PC-9 (cell line): Measurements from ENCODE around the gene BCL11A. TPM values are rescaled to one million over a fixed set of nuclear protein-coding genes. Genes with fewer than 3 reads are reported as not detected.

Source experiments
- BruUV-seq: library from RNA; stranded (reverse); fragments of 400-500 nt; replicated peaks from 2 replicates; lab custom pipeline; 2021; lab: Mats Ljungman, UMichigan
- CTCF ChIA-PET: fragments of 300-600 bp; sonication (Branson Sonifier 250); formaldehyde crosslinking; loops from one replicate; lab custom pipeline; 2022; ENCODE audit warnings: antibody characterized with exemption; lab: Charles Lee
- POLR2A ChIA-PET: fragments of 300-600 bp; sonication (Branson Sonifier 250); formaldehyde crosslinking; loops from one replicate; lab custom pipeline; 2022; ENCODE audit warnings: antibody characterized with exemption; ENCODE audit not compliant: unreplicated experiment; lab: Charles Lee
- DNase-seq, 2 experiments: peaks; one replicate each; pipeline versions ENCODE4 v3.0.0 to v3.0.0-alpha.2; 2015 to 2022; ENCODE audit warnings: mixed read lengths in 1 of 2
- H2AFZ ChIP-seq: fragments of 200-600 bp; sonication (generic); 2 replicates; pipeline ENCODE4 v1.8.1; 2017; ENCODE audit warnings: antibody characterized with exemption
- H3F3A ChIP-seq: fragments of 200-600 bp; sonication (generic); 2 replicates; pipeline ENCODE4 v1.8.1; 2017; ENCODE audit warnings: antibody characterized with exemption, mild to moderate bottlenecking, low read depth; ENCODE audit not compliant: insufficient read depth
- H3K27ac ChIP-seq: fragments of 200-600 bp; sonication (generic); 2 replicates; pipeline ENCODE4 v1.6.1; 2016; ENCODE audit warnings: mixed run types
- H3K27me3 ChIP-seq: fragments of 200-600 bp; sonication (generic); 2 replicates; pipeline ENCODE4 v1.6.1; 2016; ENCODE audit warnings: low read depth, mixed run types; ENCODE audit not compliant: insufficient read depth
- H3K36me3 ChIP-seq: fragments of 200-600 bp; sonication (generic); 2 replicates; pipeline ENCODE4 v1.6.1; 2016; ENCODE audit warnings: low read depth, mixed run types
- H3K4me1 ChIP-seq: fragments of 200-600 bp; sonication (generic); replicated peaks from 2 replicates; pipeline ENCODE4 v1.6.1; 2016; ENCODE audit warnings: mixed run types; ENCODE audit not compliant: insufficient read depth
- H3K4me2 ChIP-seq: fragments of 200-600 bp; sonication (generic); 2 replicates; pipeline ENCODE4 v1.6.1; 2017; ENCODE audit warnings: mixed run types
- H3K4me3 ChIP-seq: fragments of 200-600 bp; sonication (generic); 2 replicates; pipeline ENCODE4 v1.6.1; 2016; ENCODE audit warnings: mixed run types
- H3K79me2 ChIP-seq: fragments of 200-600 bp; sonication (generic); 2 replicates; pipeline ENCODE4 v1.6.1; 2017; ENCODE audit warnings: low read depth, mixed run types
- H3K9me2 ChIP-seq: fragments of 200-600 bp; sonication (generic); 2 replicates; pipeline ENCODE4 v1.8.1; 2017; ENCODE audit warnings: mild to moderate bottlenecking; ENCODE audit not compliant: insufficient read depth
- H3K9me3 ChIP-seq: fragments of 200-600 bp; sonication (generic); 2 replicates; pipeline ENCODE4 v1.8.1; 2016; ENCODE audit warnings: low read depth; ENCODE audit not compliant: insufficient read depth
- H4K20me1 ChIP-seq: fragments of 200-600 bp; sonication (generic); 2 replicates; pipeline ENCODE4 v1.8.1; 2017; ENCODE audit not compliant: insufficient read depth
- EZH2 ChIP-seq: fragments of 200-600 bp; sonication (generic); IDR thresholded peaks from 2 replicates; pipeline ENCODE4 v1.8.0; 2017; ENCODE audit warnings: antibody characterized with exemption, low read depth
- intact Hi-C: fragments of 100-400 bp; cut with micrococcal nuclease; formaldehyde crosslinking; loops from one replicate; pipeline ENCODE4 v1.10.0; 2022; ENCODE audit not compliant: unreplicated experiment
- total RNA-seq: library from RNA; stranded (reverse); gene quantifications from 2 replicates; pipeline ENCODE4 v1.2.3, GENCODE V29; 2021
- TF ChIP-seq, protein P1 (sequence below): fragments of 200-600 bp; sonication (generic); conservative IDR thresholded peaks from 2 replicates; pipeline ENCODE4 v1.6.1; 2017; ENCODE audit warnings: mixed run types, antibody characterized with exemption, mild to moderate bottlenecking, moderate library complexity

The BCL11A gene
- total RNA-seq, 1 experiment from 2014 or later = not detected

DNA sequence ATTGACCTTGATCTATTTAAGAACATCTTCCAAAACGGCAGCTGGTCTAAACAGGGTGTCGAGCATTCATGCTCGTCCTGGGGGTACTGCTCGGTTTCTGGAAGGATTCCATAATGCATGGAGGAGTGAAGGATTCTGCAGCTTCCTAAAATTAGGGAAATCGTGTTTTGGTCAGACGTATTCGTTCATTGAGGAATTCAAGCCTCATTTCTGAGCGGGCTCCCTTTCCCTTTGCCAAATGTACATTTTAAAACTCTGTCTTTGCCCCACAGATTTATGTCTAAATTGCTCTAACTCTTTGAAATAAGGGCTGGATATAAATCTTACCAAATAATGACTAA, 144.0 kb downstream of the BCL11A start:
- Histone ChIP-seq H4K20me1 (no peaks in the 10 kb centered on the region), H3K9me2 (no peaks in the 10 kb centered on the region), H3F3A (no peaks in the 10 kb centered on the region), H3K4me3 (no peak overlapping the region), H3K4me1 (no peaks in the 10 kb centered on the region), H3K27me3 (peaks cover 85% of the 10 kb centered on the region), H3K9me3 (no peaks in the 10 kb centered on the region), H3K27ac (no peak overlapping the region), H3K36me3 (no peaks in the 10 kb centered on the region), H3K4me2 (no peak overlapping the region), H2AFZ (no peak overlapping the region), H3K79me2 (no peaks in the 10 kb centered on the region)
- no peak for DNase-seq
- POLR2A ChIA-PET = no interaction called here
- TF ChIP-seq EZH2 = no peak
- TF ChIP-seq, protein P1, sequence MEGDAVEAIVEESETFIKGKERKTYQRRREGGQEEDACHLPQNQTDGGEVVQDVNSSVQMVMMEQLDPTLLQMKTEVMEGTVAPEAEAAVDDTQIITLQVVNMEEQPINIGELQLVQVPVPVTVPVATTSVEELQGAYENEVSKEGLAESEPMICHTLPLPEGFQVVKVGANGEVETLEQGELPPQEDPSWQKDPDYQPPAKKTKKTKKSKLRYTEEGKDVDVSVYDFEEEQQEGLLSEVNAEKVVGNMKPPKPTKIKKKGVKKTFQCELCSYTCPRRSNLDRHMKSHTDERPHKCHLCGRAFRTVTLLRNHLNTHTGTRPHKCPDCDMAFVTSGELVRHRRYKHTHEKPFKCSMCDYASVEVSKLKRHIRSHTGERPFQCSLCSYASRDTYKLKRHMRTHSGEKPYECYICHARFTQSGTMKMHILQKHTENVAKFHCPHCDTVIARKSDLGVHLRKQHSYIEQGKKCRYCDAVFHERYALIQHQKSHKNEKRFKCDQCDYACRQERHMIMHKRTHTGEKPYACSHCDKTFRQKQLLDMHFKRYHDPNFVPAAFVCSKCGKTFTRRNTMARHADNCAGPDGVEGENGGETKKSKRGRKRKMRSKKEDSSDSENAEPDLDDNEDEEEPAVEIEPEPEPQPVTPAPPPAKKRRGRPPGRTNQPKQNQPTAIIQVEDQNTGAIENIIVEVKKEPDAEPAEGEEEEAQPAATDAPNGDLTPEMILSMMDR = no peak
- intact Hi-C loops = no loop called here
- CTCF ChIA-PET = no interaction called here
- BruUV-seq = no TSS peak

DNA sequence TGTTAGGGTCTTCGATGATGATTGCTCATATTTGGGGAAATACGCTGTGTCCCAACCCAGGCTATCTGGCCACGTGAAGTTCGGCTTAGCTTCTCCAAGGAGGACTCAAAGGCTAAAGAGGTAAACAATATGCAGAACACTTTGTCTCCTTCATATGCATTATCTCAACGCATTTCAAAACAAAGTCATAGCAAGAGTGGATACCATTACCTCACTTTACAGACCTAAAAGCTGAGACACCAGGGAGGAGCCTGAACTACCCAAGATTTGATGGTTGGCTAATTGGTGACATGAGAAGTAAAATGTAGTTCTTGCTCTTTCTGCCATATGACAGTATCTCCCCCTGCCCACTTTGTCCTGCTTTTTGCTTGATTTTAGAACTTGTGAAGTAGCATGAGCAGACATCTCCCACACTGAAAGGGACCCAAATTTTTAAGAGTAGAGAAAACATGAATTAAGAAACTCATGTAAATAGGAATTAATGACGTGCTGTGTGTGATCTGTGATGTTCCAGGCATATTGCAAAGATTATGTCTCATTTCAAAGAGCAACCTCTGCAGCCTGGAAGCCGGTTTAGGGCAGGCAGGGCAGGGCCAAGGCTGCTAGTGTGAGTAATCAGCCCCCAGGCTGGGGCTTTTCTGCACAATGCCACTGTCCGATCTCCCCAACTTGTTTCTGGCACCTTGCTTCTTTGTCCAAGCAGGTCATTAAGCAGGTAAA, 144.5 kb downstream of the BCL11A start:
- CTCF ChIA-PET = no interaction called here
- POLR2A ChIA-PET = no interaction called here
- DNase-seq = no peak

DNA sequence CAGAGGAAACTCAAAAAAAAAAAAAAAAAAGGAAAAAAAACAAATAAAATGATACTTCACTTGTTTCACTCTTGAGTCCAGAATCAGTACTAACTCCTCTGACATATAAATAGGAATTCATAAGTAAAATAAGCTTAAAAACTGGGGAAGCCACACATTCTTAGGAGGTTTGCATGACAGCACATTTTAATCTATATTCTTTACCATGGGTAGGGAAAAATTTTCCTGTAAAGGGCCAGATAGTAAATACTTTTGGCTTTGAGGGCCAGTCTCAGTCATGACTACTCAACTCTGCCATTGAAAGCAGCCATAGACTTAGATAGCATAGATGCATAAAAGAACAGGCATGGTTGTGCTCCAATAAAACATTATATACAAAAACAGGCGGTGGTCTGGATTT, 145.2 kb downstream of the BCL11A start:
- peaks cover 92% of the 10 kb centered on the region for H3K27me3 ChIP-seq
- H3K36me3 ChIP-seq = no peaks in the 10 kb centered on the region
- no peak for TF ChIP-seq EZH2
- TF ChIP-seq, protein P1 = no peak
- no TSS peak for BruUV-seq
- H3K27ac ChIP-seq = no peak overlapping the region
- intact Hi-C loops = no loop called here
- H3K79me2 ChIP-seq = no peaks in the 10 kb centered on the region
- H4K20me1 ChIP-seq = no peaks in the 10 kb centered on the region
- H3K9me2 ChIP-seq = no peaks in the 10 kb centered on the region
- no peak overlapping the region for H3K4me2 ChIP-seq
- no peak overlapping the region for H2AFZ ChIP-seq
- ChIA-PET CTCF (no interaction called here), POLR2A (no interaction called here)
- no peaks in the 10 kb centered on the region for H3K9me3 ChIP-seq
- H3K4me3 ChIP-seq = no peak overlapping the region
- no peaks in the 10 kb centered on the region for H3K4me1 ChIP-seq
- H3F3A ChIP-seq = no peaks in the 10 kb centered on the region
- DNase-seq = no peak

More for the DNA sequence above, 144.5 kb downstream of the BCL11A start:
- Histone ChIP-seq H3K27ac (no peak overlapping the region), H2AFZ (no peak overlapping the region), H3K4me2 (no peak overlapping the region), H3K9me2 (no peaks in the 10 kb centered on the region), H3F3A (no peaks in the 10 kb centered on the region), H3K9me3 (no peaks in the 10 kb centered on the region), H3K79me2 (no peaks in the 10 kb centered on the region), H3K4me1 (no peaks in the 10 kb centered on the region), H3K4me3 (no peak overlapping the region), H3K36me3 (no peaks in the 10 kb centered on the region), H3K27me3 (peaks cover 90% of the 10 kb centered on the region), H4K20me1 (no peaks in the 10 kb centered on the region)
- no peak for TF ChIP-seq EZH2
- TF ChIP-seq, protein P1 = no peak
- intact Hi-C loops = no loop called here
- no TSS peak for BruUV-seq
